Adrenal gland (tissue), 12 donors: ENCODE data around the gene MYO1A. TPM values are rescaled to one million over a fixed set of nuclear protein-coding genes. Genes with fewer than 3 reads are reported as not detected.

Experiments
- DNase-seq, 7 donors: peaks; one replicate each; pipeline ENCODE4 v3.0.0-alpha.2; 2019 to 2020
- H3K27ac ChIP-seq, 5 donors: fragments of 200-600 bp; sonication (generic) in 4 of 5; 1 replicate in 3 of 5; 2 replicates in 2 of 5; pipeline versions ENCODE4 v1.5.1 to v1.8.0; 2016 to 2020; ENCODE audit warnings: mild to moderate bottlenecking in 1 of 5
- H3K27me3 ChIP-seq: fragments of 200-600 bp; 2 replicates; pipeline ENCODE4 v1.8.0; 2021
- H3K36me3 ChIP-seq, 2 donors: fragments of 200-600 bp; replicated peaks in 1 of 2; 1 replicate in 1 of 2; 2 replicates in 1 of 2; pipeline versions ENCODE4 v1.5.1 to v1.8.0; 2018 to 2022
- H3K4me1 ChIP-seq, 2 donors: fragments of 200-600 bp; replicated peaks in 1 of 2; 1 replicate in 1 of 2; 2 replicates in 1 of 2; pipeline versions ENCODE4 v1.5.1 to v1.8.0; 2018 to 2021
- H3K4me3 ChIP-seq, 4 donors: fragments of 200-600 bp; sonication (generic) in 3 of 4; one replicate each; pipeline ENCODE4 v1.5.1; 2016 to 2018
- H3K9me3 ChIP-seq, 3 donors: fragments of 200-600 bp; sonication (generic) in 1 of 3; replicated peaks in 1 of 3; 1 replicate in 2 of 3; 2 replicates in 1 of 3; pipeline versions ENCODE4 v1.5.1 to v1.8.0; 2016 to 2021
- POLR2A ChIP-seq, 2 donors: fragments of 450-650 bp; IDR thresholded peaks; one replicate each; pipeline ENCODE4 v1.6.1; 2017; ENCODE audit warnings: antibody characterized with exemption in 2 of 2, mild to moderate bottlenecking in 2 of 2, moderate library complexity in 1 of 2
- WGBS, 4 donors: extraction: QIAGEN DNeasy Blood & Tissue Kit in 2 of 4; methylation state at CpG; one replicate each; pipeline versions ENCODE4 v1.1.5 to v1.1.7; 2013 to 2017; 5-methylcytosine and 5-hydroxymethylcytosine counted together
- intact Hi-C, 2 donors: fragments of 100-400 bp; cut with DNase I; formaldehyde crosslinking; loops; one replicate each; pipeline versions ENCODE4 v1.14.1 to v1.15.0; 2022 to 2023
- polyA plus RNA-seq, 3 donors: library from polyadenylated mRNA; stranded (reverse); fragments of 200-250 nt in 2 of 3; fragments of 350-450 nt in 1 of 3; fragmentation: Illumina TruSeq in 1 of 3; extraction: RNeasy Lipid Tissue Mini Kit (QIAGEN cat#74804) in 1 of 3; gene quantifications; one replicate each; pipeline ENCODE4 v1.2.3, GENCODE V29; 2013 to 2014
- total RNA-seq, 9 donors: library from RNA; depleted of rRNA in 4 of 9; stranded (reverse); fragments of >200 nt in 4 of 9; fragments of 120-200 nt in 1 of 9; fragmentation: NEBNext Ultra II Directional in 1 of 9; extraction: Animal tissue kit (Norgen Biotek cat#: 25700) in 1 of 9; gene quantifications; one replicate each; pipeline versions ENCODE4 v1.1.0 to v1.2.4, GENCODE V29; 2013 to 2023
- TF ChIP-seq, protein P1 (sequence below), 6 experiments: fragments of 450-650 bp in 4 of 6; fragments of 200-600 bp in 2 of 6; sonication (generic) in 1 of 6; IDR thresholded peaks; 1 replicate in 5 of 6; 2 replicates in 1 of 6; pipeline versions ENCODE4 v1.5.1 to v1.8.0; 2016 to 2021; ENCODE audit warnings: antibody characterized with exemption in 6 of 6, mild to moderate bottlenecking in 2 of 6, moderate library complexity in 1 of 6
- donor health status: healthy with polysubstance abuse.
- donor health status: Bipolar disorder and iron deficiency.
- donor health status: DM: yes; HTN: yes; CAD: no.
- donor health status: DM: no; HTN: no; CAD: no.
- donor health status: DM: no; HTN: no; CAD: no.
- donor health status: DM: yes; HTN: yes; CAD: no.

The MYO1A gene
- total and polyA plus RNA-seq, 12 donors = under 0.01 to 1.6 (median 0.53) TPM; not detected in 1

DNA sequence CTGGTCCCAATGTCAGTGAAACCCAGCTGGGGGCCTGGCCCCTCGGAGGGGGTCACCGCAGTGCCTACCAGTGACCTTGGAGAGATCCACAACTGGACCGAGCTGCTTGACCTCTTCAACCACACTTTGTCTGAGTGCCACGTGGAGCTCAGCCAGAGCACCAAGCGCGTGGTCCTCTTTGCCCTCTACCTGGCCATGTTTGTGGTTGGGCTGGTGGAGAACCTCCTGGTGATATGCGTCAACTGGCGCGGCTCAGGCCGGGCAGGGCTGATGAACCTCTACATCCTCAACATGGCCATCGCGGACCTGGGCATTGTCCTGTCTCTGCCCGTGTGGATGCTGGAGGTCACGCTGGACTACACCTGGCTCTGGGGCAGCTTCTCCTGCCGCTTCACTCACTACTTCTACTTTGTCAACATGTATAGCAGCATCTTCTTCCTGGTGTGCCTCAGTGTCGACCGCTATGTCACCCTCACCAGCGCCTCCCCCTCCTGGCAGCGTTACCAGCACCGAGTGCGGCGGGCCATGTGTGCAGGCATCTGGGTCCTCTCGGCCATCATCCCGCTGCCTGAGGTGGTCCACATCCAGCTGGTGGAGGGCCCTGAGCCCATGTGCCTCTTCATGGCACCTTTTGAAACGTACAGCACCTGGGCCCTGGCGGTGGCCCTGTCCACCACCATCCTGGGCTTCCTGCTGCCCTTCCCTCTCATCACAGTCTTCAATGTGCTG is 54.6 kb downstream of the MYO1A start:
- intact Hi-C loops = no loop called here
- Histone ChIP-seq H3K27me3 (no peaks in the 10 kb centered on the region), H3K27ac (peak overlapping the region in 1 of 5 donors; percentile 81), H3K4me3 (no peak overlapping the region), H3K9me3 (no peaks in the 10 kb centered on the region), H3K36me3 (peaks cover 0 to 4% of the 10 kb centered on the region in 2 donors), H3K4me1 (peaks cover 0 to 21% of the 10 kb centered on the region in 2 donors)
- DNase-seq = peak in 1 of 7 donors; percentile 45
- TF ChIP-seq, protein P1, sequence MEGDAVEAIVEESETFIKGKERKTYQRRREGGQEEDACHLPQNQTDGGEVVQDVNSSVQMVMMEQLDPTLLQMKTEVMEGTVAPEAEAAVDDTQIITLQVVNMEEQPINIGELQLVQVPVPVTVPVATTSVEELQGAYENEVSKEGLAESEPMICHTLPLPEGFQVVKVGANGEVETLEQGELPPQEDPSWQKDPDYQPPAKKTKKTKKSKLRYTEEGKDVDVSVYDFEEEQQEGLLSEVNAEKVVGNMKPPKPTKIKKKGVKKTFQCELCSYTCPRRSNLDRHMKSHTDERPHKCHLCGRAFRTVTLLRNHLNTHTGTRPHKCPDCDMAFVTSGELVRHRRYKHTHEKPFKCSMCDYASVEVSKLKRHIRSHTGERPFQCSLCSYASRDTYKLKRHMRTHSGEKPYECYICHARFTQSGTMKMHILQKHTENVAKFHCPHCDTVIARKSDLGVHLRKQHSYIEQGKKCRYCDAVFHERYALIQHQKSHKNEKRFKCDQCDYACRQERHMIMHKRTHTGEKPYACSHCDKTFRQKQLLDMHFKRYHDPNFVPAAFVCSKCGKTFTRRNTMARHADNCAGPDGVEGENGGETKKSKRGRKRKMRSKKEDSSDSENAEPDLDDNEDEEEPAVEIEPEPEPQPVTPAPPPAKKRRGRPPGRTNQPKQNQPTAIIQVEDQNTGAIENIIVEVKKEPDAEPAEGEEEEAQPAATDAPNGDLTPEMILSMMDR (IDR thresholded peaks at IDR 0.05) = no peak
- TF ChIP-seq POLR2A (IDR thresholded peaks at IDR 0.05) = no peak
- 84 to 91% (median 87%) methylated on average over 8 to 26 of the region's 26 CpGs for WGBS, 4 donors

DNA sequence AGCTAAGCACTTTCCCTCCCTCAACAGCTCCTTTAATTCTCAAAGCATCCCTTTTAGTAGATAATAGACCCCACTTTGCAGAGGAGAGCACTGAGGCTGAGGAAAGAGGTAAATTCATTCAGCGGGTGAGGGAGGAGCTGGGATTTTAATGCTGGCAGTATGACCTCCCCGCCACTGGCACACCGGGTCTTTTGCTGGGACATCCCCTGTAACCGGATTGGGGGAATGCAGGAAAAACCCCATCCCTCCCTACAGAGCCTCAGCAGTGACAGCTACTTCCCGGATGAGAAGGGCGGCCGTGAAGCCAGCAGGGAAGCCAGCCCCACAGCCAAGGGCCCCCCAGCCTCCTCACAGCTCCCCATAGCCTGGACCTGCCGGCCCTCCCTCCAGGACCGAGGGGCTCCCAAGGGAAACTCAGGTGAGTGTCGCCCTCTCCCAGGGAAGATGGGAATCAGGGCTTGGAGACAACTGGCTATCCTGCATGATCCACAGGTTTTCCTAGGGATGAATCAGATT is 55.6 kb downstream of the MYO1A start:
- no peaks in the 10 kb centered on the region for H3K9me3 ChIP-seq
- 68 to 84% (median 74%) methylated on average over 7 to 10 of the region's 10 CpGs for WGBS, 4 donors
- no peaks in the 10 kb centered on the region for H3K36me3 ChIP-seq
- no peak overlapping the region for H3K4me3 ChIP-seq
- H3K4me1 ChIP-seq = peaks cover 0 to 21% of the 10 kb centered on the region in 2 donors
- DNase-seq = peak in 1 of 7 donors; percentile 50
- H3K27ac ChIP-seq = peak overlapping the region in 1 of 5 donors; percentile 81
- intact Hi-C loops = no loop called here
- TF ChIP-seq, protein P1 (IDR thresholded peaks at IDR 0.05) = no peak
- no peak for TF ChIP-seq POLR2A (IDR thresholded peaks at IDR 0.05)
- no peaks in the 10 kb centered on the region for H3K27me3 ChIP-seq

DNA sequence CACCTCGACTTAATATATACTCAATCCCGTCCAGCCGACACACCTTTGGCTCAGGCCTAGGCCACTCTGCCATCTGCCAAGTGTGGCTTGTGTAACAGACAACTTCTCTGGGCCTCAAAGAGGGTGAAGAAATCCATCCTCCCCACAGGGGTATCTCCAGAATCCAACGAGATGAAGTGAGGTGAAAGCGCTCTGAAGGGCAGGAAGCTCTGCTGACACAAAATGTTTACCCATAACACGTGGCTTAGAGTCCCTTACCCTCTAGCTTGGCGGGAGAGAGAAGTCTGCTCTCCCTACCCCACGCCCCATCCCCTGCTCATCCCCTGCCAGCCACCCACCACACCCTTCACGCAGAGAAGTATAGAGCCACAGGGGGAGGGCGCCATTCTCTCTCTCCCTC is 56.6 kb downstream of the MYO1A start:
- Histone ChIP-seq H3K27me3 (no peaks in the 10 kb centered on the region), H3K27ac (peak overlapping the region in 1 of 5 donors; percentile 16), H3K36me3 (no peaks in the 10 kb centered on the region), H3K9me3 (no peaks in the 10 kb centered on the region), H3K4me3 (no peak overlapping the region), H3K4me1 (peaks cover under 1 to 21% of the 10 kb centered on the region in 2 donors)
- TF ChIP-seq POLR2A (IDR thresholded peaks at IDR 0.05) = no peak
- TF ChIP-seq, protein P1 (IDR thresholded peaks at IDR 0.05) = no peak
- intact Hi-C loops = no loop called here
- DNase-seq = peak in 1 of 7 donors; percentile 30
- 69 to 82% (median 71%) methylated on average over 10 of the region's 10 CpGs for WGBS, 4 donors

DNA sequence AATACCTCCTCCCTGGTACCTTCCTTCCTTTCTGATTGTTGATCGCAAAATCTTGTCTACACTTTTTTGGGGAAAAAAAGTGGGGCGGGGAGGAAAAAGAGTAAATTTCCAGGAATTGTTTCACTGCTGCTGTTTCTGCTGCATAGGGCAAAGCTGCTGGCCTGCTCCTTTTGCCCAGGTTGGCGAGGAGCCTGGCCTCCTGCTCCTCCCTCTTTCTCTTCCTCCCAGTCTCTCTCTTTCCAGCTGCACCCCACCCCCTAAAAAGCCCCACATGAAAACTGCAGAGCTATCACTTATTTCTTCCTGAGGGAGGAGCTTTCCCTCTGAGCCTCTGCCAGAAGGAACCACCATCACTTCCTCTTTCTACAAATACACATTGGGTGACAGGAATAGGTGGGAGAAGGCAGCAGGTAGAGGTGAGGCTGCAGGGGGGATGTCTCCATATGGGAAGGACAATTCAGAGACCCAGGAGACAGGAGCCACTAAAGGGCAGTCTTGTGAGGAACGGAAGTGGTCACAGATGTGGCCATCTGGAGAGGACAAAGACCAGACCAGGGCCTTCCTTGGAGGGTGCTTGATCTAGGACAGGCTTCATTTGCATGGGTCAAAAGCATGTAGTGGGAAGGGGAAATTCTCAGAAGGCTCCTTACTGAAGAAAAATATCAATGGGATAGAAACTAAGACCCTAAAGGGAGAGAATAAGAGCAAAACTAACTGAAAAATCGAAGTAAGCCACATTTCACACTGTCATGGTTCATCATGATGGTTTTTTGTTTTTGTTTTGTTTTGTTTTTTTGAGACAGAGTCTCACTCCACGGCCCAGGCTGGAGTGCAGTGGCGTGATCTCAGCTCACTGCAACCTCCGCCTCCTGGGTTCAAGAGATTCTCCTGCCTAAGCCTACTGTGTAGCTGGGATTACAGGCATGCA is 58.3 kb downstream of the MYO1A start:
- Histone ChIP-seq H3K27ac (peak overlapping the region in 2 of 5 donors; percentile 34 to 67), H3K27me3 (no peaks in the 10 kb centered on the region), H3K9me3 (no peaks in the 10 kb centered on the region), H3K4me1 (peaks cover 4 to 24% of the 10 kb centered on the region in 2 donors), H3K36me3 (no peaks in the 10 kb centered on the region), H3K4me3 (no peak overlapping the region)
- DNase-seq = peak in 6 of 7 donors; percentile 45 to 74 (median 57)
- TF ChIP-seq POLR2A (IDR thresholded peaks at IDR 0.05) = no peak
- TF ChIP-seq, protein P1 (IDR thresholded peaks at IDR 0.05) = no peak
- intact Hi-C loops = no loop called here
- 64 to 76% (median 71%) methylated on average over 8 of the region's 8 CpGs for WGBS, 4 donors
